PFSK-1 (cell line): Measurements from ENCODE around the gene CALML4.

ENCODE experiments used
- FOXP2 ChIP-seq: optimal IDR thresholded peaks from 2 replicates; pipeline ENCODE3; 2011; ENCODE audit warnings: borderline replicate concordance, control low read depth, inconsistent platforms; ENCODE audit not compliant: insufficient read depth; ENCODE audit errors: extremely low read length, extremely low read depth
- POLR2AphosphoS5 ChIP-seq: IDR thresholded peaks from 2 replicates; pipeline ENCODE4 v1.6.1; 2012; ENCODE audit warnings: low read depth, mild to moderate bottlenecking, control low read depth, low read length, moderate library complexity
- REST ChIP-seq, 2 experiments: IDR thresholded peaks; 2 replicates each; pipeline versions ENCODE4 v1.6.1 to v1.8.0; 2011 to 2012; ENCODE audit warnings: low read depth in 2 of 2, low read length in 2 of 2, control low read depth in 1 of 2, inconsistent platforms in 1 of 2, mild to moderate bottlenecking in 1 of 2, moderate library complexity in 1 of 2; ENCODE audit not compliant: insufficient read depth in 1 of 2
- SIN3A ChIP-seq: IDR thresholded peaks from 2 replicates; pipeline ENCODE4 v1.6.1; 2012; ENCODE audit warnings: mild to moderate bottlenecking, low read length, moderate library complexity, borderline replicate concordance; ENCODE audit not compliant: insufficient read depth
- TAF1 ChIP-seq: IDR thresholded peaks from 2 replicates; pipeline ENCODE4 v1.6.1; 2012; ENCODE audit warnings: low read length, control low read depth, borderline replicate concordance; ENCODE audit not compliant: insufficient read depth

GRCh38 chr15:68209735-68210408, 4.7 kb upstream of the CALML4 start:
- no peak for TF ChIP-seq SIN3A
- no peak for TF ChIP-seq REST (IDR thresholded peaks at IDR 0.05; ENCODE audit: insufficient read depth in 1 of 2, low read depth in 2 of 2, low read length in 2 of 2)
- no peak for TF ChIP-seq POLR2AphosphoS5
- no peak for TF ChIP-seq TAF1
- no peak for TF ChIP-seq FOXP2
